GM18526 (cell line): ENCODE results near the gene NAGLU.
"Not testable (repeated sequence)": the region's sequence is repeated elsewhere in the genome, so short reads cannot be mapped to it uniquely, and the experiment has no call there.

ENCODE experiments used
- POLR2A ChIP-seq: IDR thresholded peaks from 3 replicates; pipeline ENCODE4 v1.6.1; 2011; ENCODE audit not compliant: insufficient read length; ENCODE audit errors: extremely low read depth

NAGLU gene

GRCh38 chr17:42536372-42537155, 523 bp downstream of the NAGLU start:
- TF ChIP-seq POLR2A = peak; percentile 20

GRCh38 chr17:42537156-42537805, 1.2 kb downstream of the NAGLU start:
- TF ChIP-seq POLR2A = no peak

GRCh38 chr17:42537826-42538451, 1.9 kb downstream of the NAGLU start:
- TF ChIP-seq POLR2A = no peak

GRCh38 chr17:42538482-42538881, 2.4 kb downstream of the NAGLU start:
- TF ChIP-seq POLR2A = no peak

GRCh38 chr17:42541041-42541833, 5.2 kb downstream of the NAGLU start:
- TF ChIP-seq POLR2A = no peak

GRCh38 chr17:42543190-42544079, 7.4 kb downstream of the NAGLU start:
- no peak for TF ChIP-seq POLR2A

GRCh38 chr17:42544874-42545283, 8.8 kb downstream of the NAGLU start:
- no peak for TF ChIP-seq POLR2A

GRCh38 chr17:42547001-42547461, 11.0 kb downstream of the NAGLU start:
- no peak for TF ChIP-seq POLR2A

GRCh38 chr17:42547698-42548069, 11.6 kb downstream of the NAGLU start:
- TF ChIP-seq POLR2A = no peak

- peak; percentile 28 for TF ChIP-seq POLR2A
These were observed 12.2 kb downstream of the NAGLU start for GRCh38 chr17:42548070-42548837.

- TF ChIP-seq POLR2A = no peak
These were observed 13.1 kb downstream of the NAGLU start for GRCh38 chr17:42548993-42549755.

- TF ChIP-seq POLR2A = not testable (repeated sequence)
These were observed 16.7 kb downstream of the NAGLU start, which contains the start of gene HSD17B1 for GRCh38 chr17:42552736-42553135. TSS of gene HSD17B1 (plus strand) at chr17:42552923. CDS start at chr17:42552934, 11 bp downstream.
